C4-2B (cell line): ENCODE data around the gene TRIM2.

Source experiments
- ZFX ChIP-seq: fragments of 450-650 bp; IDR thresholded peaks from 2 replicates; pipeline ENCODE4 v1.6.1; 2017
- TF ChIP-seq, protein P1 (sequence below): fragments of 450-650 bp; conservative IDR thresholded peaks from 2 replicates; pipeline ENCODE4 v1.5.1; 2017; ENCODE audit warnings: mild to moderate bottlenecking

DNA sequence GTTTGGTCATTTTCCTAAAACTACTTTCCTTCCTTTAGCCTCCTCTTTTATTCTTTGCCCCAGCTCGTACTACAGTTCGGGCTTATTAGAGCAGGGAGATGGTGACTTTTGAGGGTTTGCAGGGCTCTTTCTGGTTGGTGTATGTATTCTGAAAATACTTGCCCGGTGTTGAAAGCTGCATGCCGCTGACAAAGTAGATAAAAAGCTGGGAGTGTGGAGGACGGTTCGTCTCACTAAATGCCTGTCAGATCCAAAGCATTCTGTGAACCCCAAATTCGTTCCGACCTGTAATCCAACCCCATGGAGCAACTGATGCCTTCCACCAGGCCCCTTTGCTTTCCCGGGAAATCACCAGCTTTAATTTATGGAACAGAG is 19.2 kb downstream of the TRIM2 start:
- TF ChIP-seq, protein P1, sequence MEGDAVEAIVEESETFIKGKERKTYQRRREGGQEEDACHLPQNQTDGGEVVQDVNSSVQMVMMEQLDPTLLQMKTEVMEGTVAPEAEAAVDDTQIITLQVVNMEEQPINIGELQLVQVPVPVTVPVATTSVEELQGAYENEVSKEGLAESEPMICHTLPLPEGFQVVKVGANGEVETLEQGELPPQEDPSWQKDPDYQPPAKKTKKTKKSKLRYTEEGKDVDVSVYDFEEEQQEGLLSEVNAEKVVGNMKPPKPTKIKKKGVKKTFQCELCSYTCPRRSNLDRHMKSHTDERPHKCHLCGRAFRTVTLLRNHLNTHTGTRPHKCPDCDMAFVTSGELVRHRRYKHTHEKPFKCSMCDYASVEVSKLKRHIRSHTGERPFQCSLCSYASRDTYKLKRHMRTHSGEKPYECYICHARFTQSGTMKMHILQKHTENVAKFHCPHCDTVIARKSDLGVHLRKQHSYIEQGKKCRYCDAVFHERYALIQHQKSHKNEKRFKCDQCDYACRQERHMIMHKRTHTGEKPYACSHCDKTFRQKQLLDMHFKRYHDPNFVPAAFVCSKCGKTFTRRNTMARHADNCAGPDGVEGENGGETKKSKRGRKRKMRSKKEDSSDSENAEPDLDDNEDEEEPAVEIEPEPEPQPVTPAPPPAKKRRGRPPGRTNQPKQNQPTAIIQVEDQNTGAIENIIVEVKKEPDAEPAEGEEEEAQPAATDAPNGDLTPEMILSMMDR, result no peak
- TF ChIP-seq ZFX, result no peak
